OCI-M1 (cell line): Measurements from ENCODE around the gene RESP18.
"Not testable (repeated sequence)": the region's sequence is repeated elsewhere in the genome, so short reads cannot be mapped to it uniquely, and the experiment has no call there.

ENCODE experiments used
- DNase-seq: peaks from one replicate; lab custom pipeline; 2025; lab: John Stamatoyannopoulos, UW

RESP18 gene

GRCh38 chr2:219325657-219326315 lies 6.8 kb downstream of the RESP18 start:
- DNase-seq, result peak; percentile 21

GRCh38 chr2:219325136-219325535 lies 7.4 kb downstream of the RESP18 start:
- DNase-seq, result no peak

- DNase-seq, result peak; percentile 38
These were observed 9.1 kb downstream of the RESP18 start for GRCh38 chr2:219323434-219323833.

- DNase-seq, result no peak
These were observed 17.6 kb downstream of the RESP18 start for GRCh38 chr2:219314804-219315468.

GRCh38 chr2:219312683-219313263 lies 19.8 kb downstream of the RESP18 start:
- DNase-seq, result not testable (repeated sequence)

- no peak for DNase-seq
These were observed 23.3 kb downstream of the RESP18 start, which contains the start of gene PTPRN for GRCh38 chr2:219309278-219309677. TSS of gene PTPRN (minus strand) at chr2:219309401. CDS start at chr2:219309332, 69 bp downstream.

- peak; percentile 88 for DNase-seq
These were observed 24.1 kb downstream of the RESP18 start for GRCh38 chr2:219308142-219309101.

GRCh38 chr2:219306047-219306446 lies 26.5 kb downstream of the RESP18 start:
- no peak for DNase-seq

- DNase-seq, result no peak
These were observed 28.3 kb downstream of the RESP18 start for GRCh38 chr2:219304223-219304622.

GRCh38 chr2:219302412-219302968 lies 30.1 kb downstream of the RESP18 start:
- DNase-seq, result no peak

- DNase-seq, result no peak
These were observed 32.5 kb downstream of the RESP18 start for GRCh38 chr2:219300022-219300421.

GRCh38 chr2:219299372-219299760 lies 33.2 kb downstream of the RESP18 start:
- no peak for DNase-seq

GRCh38 chr2:219298759-219299371 lies 33.7 kb downstream of the RESP18 start:
- DNase-seq, result peak; percentile 92

- DNase-seq, result no peak
These were observed 34.6 kb downstream of the RESP18 start for GRCh38 chr2:219297766-219298456.

GRCh38 chr2:219296631-219297391 lies 35.7 kb downstream of the RESP18 start:
- DNase-seq, result no peak

GRCh38 chr2:219296142-219296541 lies 36.4 kb downstream of the RESP18 start:
- DNase-seq, result no peak

GRCh38 chr2:219294356-219295351 lies 37.9 kb downstream of the RESP18 start:
- peak; percentile 92 for DNase-seq

- no peak for DNase-seq
These were observed 38.8 kb downstream of the RESP18 start for GRCh38 chr2:219293736-219294231.
